HL-60/S4 (cell line): ENCODE data around the gene SCGB1D1.
"Not testable (repeated sequence)": the region's sequence is repeated elsewhere in the genome, so short reads cannot be mapped to it uniquely, and the experiment has no call there.

Source experiments
- in situ Hi-C: fragments of 300-500 bp; cut with MboI; formaldehyde crosslinking; loops from 2 replicates; pipeline ENCODE4 v1.14.3; 2022; ENCODE audit warnings: low sequenced_read_pairs

SCGB1D1 gene

GRCh38 chr11:62157603-62158002 lies 32.4 kb upstream of the SCGB1D1 start:
- in situ Hi-C loops = no loop called here

GRCh38 chr11:62166371-62166770 lies 23.6 kb upstream of the SCGB1D1 start:
- in situ Hi-C loops = no loop called here

GRCh38 chr11:62169448-62169847 lies 20.6 kb upstream of the SCGB1D1 start:
- in situ Hi-C loops = no loop called here

GRCh38 chr11:62169935-62170334 lies 20.1 kb upstream of the SCGB1D1 start:
- in situ Hi-C loops = no loop called here

GRCh38 chr11:62171261-62171723 lies 18.7 kb upstream of the SCGB1D1 start:
- in situ Hi-C loops = no loop called here

- in situ Hi-C loops = no loop called here
These were observed 17.7 kb upstream of the SCGB1D1 start for GRCh38 chr11:62172294-62172693.

- in situ Hi-C loops = no loop called here
These were observed 13.2 kb upstream of the SCGB1D1 start for GRCh38 chr11:62176766-62177165.

GRCh38 chr11:62179995-62180394 lies 10.0 kb upstream of the SCGB1D1 start:
- in situ Hi-C loops = no loop called here

GRCh38 chr11:62181097-62181496 lies 8.9 kb upstream of the SCGB1D1 start:
- in situ Hi-C loops = no loop called here

GRCh38 chr11:62182147-62182891 lies 7.7 kb upstream of the SCGB1D1 start:
- in situ Hi-C loops = no loop called here

GRCh38 chr11:62186195-62186594 lies 3.8 kb upstream of the SCGB1D1 start:
- in situ Hi-C loops = no loop called here

- in situ Hi-C loops = no loop called here
These were observed 3.9 kb downstream of the SCGB1D1 start for GRCh38 chr11:62193952-62194351.

- in situ Hi-C loops = not testable (repeated sequence)
These were observed 5.0 kb downstream of the SCGB1D1 start for GRCh38 chr11:62195010-62195409.

GRCh38 chr11:62195945-62196344 lies 5.9 kb downstream of the SCGB1D1 start:
- in situ Hi-C loops = no loop called here

- in situ Hi-C loops = not testable (repeated sequence)
These were observed 7.4 kb downstream of the SCGB1D1 start for GRCh38 chr11:62197400-62197799.

GRCh38 chr11:62201376-62201775 lies 11.4 kb downstream of the SCGB1D1 start:
- in situ Hi-C loops = no loop called here

GRCh38 chr11:62202910-62203309 lies 12.9 kb downstream of the SCGB1D1 start:
- in situ Hi-C loops = no loop called here

- in situ Hi-C loops = no loop called here
These were observed 14.4 kb downstream of the SCGB1D1 start for GRCh38 chr11:62204430-62204829.

GRCh38 chr11:62205441-62205840 lies 15.4 kb downstream of the SCGB1D1 start:
- in situ Hi-C loops = no loop called here

GRCh38 chr11:62206276-62207066 lies 16.5 kb downstream of the SCGB1D1 start:
- in situ Hi-C loops = not testable (repeated sequence)

GRCh38 chr11:62208785-62209144 lies 18.7 kb downstream of the SCGB1D1 start:
- in situ Hi-C loops = no loop called here

GRCh38 chr11:62217191-62217748 lies 27.3 kb downstream of the SCGB1D1 start:
- in situ Hi-C loops = loop anchor here (10.0 kb wide), 1 partner anchor 158 kb away; no protein-coding TSS in a partner anchor
